Stomach (tissue), 4 donors: ENCODE results near the gene ID4.

Source experiments
- CTCF ChIP-seq, 7 experiments: fragments of 450-650 bp in 4 of 7; fragments of 200-600 bp in 3 of 7; sonication (generic) in 3 of 7; IDR thresholded peaks; one replicate each; pipeline ENCODE4 v1.5.1; 2016 to 2019; ENCODE audit warnings: antibody characterized with exemption in 7 of 7, control low read depth in 2 of 7, mild to moderate bottlenecking in 1 of 7
- POLR2A ChIP-seq, 4 donors: fragments of 450-650 bp; IDR thresholded peaks; one replicate each; pipeline ENCODE4 v1.6.1; 2016; ENCODE audit warnings: antibody characterized with exemption in 4 of 4, control low read depth in 2 of 4, mild to moderate bottlenecking in 1 of 4, moderate library complexity in 1 of 4
- POLR2AphosphoS5 ChIP-seq, 3 donors: sonication (generic); formaldehyde crosslinking; IDR thresholded peaks; one replicate each; pipeline ENCODE4 v1.6.1; 2016; ENCODE audit warnings: antibody characterized with exemption in 3 of 3

DNA sequence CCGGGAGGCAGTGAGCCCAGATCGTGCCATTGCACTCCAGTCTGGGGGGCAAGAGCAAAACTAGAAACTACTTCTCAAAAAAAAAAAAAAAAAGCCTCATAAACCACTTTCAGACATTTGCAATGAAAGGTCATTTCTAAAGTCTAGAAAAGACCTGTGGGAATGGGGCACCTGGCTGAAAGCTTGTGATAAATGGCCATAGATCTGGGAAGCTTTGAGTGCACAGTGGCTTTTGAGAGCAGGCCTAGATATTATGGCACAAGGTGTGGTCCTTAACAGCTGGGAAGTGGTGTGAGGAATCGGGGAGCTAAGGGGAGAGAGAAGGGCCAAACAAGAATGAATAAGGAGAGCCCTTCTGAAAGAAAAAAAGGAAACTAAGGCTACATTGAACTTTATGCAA is 33.2 kb downstream of the ID4 start:
- TF ChIP-seq CTCF (IDR thresholded peaks at IDR 0.05) (no peak), POLR2A (IDR thresholded peaks at IDR 0.05) (no peak), POLR2AphosphoS5 (IDR thresholded peaks at IDR 0.05) (no peak)
